Anterior cingulate cortex (tissue), 58 donors: ENCODE data around the gene UQCR11.

Experiments used
- DNase-seq, 58 donors: peaks; one replicate each; lab custom pipeline; 2025; lab: John Stamatoyannopoulos, UW

UQCR11 gene

DNA sequence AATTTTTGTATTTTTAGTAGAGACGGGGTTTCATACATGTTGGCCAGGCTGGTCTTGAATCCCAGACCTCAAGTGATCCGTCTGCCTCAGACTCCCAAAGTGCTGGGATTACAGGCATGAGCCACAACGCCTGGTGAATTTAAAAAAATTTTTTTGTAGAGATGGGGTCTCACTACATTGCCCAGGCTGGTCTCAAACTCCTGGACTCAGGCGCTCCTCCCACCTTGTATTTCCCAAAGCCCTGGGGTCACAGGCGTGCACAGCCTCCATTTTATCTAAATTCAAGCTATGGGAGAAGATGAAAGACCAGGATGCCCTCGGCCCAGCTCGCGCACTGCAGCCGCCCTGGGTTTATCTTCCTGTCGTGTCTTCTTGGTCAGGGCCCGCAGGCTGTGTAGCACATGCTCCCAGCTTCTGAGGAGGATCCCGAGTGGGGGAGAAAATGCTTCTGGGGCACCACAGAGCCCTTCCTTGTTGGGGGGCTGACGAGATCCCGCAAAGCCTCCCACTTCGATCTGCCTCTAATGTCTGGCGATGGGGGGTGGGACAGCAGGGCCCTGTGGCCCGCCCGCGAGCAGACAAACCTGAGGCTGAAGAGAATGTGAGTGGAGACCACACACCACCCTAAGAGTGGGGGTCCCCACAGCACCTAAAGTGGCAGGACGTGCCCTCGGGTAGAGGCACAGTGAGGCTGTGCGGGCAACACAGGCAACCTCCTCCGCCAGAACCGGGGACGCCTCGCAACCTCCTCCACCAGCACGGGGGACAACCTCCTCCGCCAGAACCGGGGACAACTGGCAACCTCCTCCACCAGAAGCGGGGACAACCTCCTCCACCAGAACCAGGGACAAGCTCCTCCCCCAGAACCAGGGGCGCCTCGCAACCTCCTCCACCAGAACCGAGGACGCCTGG is 31.3 kb upstream of the UQCR11 start:
- no peak for DNase-seq

DNA sequence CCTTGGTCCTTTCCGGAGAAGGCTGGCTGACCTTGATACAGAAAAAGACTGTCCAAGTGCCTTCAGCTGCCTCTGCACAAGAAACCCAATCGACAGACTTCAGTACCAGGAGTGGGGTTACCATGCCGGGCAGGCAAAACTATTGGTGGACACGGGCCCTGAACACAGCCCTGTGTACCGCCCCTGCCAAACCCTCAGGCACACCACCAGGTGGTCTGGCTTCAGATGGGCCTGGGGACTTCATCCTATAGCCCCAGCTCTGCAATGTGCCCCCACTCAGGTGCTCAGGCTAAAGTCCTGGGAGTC is 29.6 kb upstream of the UQCR11 start:
- no peak for DNase-seq

DNA sequence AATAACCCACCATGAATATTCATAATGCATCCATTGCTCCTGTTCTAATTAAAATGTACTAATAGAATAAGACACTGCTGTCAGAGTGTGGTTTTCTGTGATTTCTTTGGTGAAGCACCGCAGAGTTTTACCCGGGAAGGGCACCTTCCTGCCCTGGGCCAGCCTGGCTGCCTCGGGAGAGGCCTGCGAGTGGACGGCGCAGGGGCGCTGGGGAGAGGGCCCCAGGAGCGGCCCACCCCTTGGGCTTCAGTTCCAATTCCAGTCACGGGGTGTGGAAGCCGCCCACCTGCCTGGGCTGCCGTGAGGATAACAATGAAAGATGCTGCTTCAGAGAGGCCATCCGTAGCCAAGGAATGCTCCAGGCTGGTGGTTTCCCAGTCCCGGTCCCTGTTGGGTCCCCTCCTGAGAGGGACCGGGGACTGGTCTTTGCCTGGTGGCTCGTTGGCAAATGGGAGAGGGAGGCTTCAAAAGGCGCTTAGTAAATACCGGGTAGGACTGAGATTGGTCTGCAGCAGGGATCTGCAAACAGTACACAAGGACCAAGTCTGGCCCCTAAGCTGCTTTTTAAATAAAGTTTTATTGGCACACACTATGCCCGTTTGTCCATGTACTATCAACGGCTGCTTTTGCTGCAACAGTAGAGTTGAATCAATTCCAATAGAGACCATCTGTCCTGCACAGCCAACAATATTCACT is 29.1 kb upstream of the UQCR11 start:
- no peak for DNase-seq

DNA sequence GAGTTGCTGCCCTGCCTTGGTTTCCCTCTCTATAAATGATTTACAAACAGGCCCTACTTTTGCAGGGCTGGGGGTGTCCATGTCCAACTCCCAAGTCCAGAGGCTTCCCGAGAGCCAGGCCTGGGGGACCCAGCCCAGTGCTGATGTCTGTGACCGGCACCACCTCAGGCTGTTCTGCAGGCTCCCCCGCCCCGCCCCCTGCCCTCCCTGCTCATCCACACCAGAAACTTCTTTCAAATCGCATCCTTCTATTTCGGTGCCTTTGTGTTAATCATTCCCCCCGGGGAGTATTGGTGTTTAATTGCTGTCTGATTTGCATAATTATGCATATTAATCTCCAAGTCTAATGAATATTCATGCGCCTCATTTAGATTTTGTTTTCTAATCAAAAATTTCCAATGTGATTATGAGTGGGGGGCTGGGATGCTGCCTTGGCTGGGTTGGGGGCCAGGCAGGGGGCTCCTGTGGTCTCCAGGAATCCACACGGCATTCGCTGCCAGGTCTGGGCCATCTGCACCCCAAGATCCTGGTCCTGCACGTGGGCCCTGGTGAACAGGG is 28.1 kb upstream of the UQCR11 start:
- no peak for DNase-seq

DNA sequence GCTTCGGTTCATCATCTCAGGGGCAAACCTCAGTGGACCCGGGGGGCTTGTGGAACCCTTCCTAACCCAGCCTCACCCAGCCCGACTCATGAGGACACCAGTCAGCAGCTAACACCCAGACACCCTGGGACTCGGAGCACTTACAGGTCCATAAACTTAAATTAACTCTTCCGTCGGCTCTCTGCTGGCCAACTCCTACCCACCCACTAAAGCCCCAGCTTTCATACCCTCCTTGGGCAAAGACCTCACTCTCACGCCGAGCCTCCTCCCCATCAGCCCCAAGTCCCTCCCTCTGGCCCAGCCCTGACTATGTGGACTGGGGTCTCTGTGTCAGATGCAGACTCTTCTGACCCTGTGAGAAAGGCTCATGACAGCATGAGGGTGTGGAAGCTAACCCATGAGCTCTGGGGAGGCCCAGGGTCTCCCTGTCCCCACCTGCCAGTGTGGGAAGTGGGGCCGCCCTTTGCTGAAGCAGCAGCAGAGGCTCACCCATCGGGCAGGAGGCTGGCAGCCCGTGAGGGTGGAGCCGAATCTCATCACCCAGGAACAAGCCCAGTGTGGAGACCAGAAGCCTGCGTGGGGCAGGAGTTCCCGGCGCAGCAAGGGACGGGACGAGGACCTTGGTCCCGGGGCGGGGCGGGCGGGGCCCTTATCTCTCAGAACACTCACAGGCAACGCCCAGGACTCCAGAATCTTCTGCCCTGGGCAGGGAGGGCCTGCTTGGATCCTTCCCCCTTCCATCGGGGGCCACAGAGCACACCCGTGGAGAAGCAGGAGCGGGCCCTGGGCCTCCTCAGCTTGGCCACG is 27.4 kb upstream of the UQCR11 start:
- no peak for DNase-seq

DNA sequence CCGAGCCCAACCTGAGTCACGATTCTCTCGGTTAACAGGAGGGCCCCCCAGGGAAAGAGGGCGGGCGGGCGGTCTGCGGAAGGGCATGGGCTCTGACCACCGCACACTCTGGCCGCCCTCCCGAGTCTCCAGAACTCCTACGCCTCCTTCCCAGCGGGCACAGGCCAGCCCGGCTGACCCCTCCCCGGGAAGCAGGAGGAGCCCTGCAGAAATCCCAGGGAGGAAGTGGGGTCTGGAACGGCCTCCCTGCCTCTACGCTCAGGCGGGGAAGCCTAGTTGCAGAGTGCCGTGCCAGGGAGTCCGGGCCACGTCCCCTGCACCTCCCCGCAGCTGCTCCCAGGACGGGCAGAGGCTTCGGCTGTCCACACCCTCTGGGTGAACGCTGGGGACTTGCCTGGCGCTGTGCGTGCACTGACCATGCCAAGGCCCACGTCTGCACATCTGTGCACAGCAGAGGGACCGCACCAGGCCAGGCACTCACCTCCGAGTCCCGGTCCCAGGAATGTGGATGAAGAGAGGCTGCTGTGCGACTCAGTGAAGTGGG is 26.4 kb upstream of the UQCR11 start:
- DNase-seq: no peak

DNA sequence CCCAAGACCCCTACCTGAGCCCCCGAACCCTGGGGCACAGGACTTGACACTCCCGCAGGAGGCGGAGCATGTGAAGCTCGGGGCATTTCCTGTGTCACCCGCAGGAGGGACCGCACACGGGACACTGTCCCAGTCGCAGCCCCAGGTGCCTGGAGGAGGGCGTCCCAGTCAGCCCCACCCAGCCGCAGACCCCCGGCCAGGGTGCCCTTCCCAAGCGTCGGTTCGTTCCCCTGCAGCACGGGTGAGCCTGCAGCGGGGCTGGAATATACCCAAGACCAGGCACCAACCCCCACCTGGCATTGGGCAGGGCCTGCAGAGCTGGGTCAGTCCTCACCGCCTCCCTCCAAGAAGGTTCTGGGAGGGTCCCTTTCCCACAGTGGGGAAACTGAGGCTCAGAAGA is 25.5 kb upstream of the UQCR11 start:
- DNase-seq: no peak

DNA sequence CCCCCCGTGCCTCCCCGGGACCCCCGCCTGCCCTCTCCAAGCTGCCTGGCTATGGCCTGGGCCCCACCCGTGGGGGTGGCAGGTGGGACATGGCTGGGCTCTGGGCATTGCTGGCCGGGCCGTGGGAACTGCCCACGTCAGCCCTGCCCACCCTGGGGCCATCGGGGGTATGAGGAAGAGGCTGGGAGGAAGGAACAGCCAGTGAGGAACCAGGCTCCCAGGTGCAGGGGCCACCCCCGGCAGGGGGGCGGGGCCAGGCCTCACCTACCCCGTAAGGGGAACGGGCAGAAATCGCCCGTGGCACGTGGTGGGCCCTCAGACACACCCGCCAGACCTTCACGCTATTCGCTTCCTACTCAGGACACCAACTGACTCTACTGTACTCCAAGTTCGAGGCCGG is 24.8 kb upstream of the UQCR11 start:
- no peak for DNase-seq

DNA sequence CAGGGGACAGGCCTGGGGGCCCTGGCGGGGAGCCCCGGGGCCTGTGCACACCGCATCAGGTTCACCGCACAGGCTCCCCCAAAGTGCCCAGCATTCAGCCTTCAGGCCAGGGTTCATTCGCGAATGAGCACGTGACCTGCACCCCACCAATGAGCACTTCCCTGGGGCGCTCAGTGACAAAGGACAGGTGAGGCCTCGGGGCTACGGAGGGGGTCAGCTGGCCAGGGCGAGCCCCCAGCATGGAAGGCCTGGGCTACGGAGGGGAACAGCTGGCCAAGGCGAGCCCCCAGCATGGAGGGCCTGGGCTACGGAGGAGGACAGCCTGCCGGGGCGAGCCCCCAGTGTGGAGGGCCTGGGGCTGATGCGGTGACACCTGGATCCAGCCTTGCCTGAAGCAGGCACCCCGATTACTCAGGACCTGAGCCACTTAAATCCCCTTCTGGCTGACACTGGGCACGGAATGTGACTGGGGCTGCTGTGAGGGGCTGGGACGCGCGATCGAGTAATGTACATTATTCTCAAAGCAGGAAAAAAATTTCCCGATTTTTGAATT is 24.1 kb upstream of the UQCR11 start:
- no peak for DNase-seq

DNA sequence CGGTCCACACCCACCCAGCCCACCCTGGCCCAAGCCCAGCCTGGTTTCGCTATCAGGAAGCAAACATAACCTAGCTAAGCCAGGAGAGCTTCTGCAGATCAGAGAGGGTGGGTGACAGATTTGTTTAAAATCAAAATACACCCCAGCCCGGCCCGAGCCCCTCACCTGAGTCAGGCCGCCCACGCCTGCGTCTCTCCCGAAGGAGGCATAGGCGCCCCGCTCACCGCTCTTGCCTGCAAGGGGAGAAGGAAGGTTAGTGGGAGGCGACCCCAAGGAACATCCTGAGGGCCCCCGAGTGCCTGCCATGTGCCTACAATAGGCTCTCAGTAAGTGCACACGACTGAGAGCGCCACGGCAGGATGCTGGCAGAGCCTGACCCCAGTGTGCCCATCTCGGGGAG is 21.9 kb upstream of the UQCR11 start:
- no peak for DNase-seq

DNA sequence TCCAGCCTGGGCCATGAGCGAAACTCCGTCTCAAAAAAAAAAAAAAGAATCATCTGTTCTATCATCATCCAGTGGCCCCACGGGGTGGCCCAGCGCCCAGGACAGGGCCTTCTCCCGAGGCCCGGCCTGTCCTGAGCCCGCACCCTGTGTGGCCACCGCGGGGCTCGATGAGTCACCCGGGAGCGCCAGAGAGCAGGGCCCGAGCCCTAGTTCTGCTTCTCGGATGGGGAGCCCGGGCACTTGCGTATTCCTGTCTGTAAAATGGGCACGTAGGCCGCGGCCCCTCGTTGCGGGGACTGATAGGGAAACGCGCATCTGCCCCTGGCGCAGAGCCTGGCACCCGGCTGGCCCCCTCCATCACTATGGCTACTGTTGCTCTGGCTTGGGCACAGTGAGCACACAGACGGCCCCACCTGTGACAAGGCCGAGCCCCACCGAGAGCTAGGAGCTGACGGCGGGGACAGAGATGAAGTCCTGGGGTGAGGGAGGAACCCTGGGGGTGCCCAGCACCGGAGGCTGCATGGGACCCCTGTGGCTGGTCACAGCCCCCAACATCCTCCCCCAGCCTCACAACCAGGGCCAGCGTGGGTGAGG is 21.3 kb upstream of the UQCR11 start:
- no peak for DNase-seq

DNA sequence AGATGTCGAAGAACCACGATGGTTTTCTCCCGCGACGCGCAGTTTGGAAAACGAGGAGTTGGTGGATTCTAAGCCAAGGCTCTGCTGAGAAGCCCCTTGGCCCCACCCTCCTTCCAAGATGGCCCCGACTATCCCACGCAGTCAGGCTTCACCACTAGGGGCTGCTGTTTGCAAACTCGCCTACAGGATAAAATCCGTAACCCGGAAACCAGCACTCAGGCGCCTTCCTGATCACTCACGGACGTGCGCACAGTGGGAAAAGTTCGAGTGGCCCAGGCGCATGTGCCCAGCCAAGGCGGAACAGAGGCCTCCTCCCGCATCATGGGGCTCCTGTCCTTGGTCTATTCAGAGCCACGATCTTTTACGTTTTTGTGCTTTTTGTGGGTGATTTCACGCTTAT is 19.2 kb upstream of the UQCR11 start:
- DNase-seq: peak in 41 of 58 donors; percentile 4 to 60 (median 24)

DNA sequence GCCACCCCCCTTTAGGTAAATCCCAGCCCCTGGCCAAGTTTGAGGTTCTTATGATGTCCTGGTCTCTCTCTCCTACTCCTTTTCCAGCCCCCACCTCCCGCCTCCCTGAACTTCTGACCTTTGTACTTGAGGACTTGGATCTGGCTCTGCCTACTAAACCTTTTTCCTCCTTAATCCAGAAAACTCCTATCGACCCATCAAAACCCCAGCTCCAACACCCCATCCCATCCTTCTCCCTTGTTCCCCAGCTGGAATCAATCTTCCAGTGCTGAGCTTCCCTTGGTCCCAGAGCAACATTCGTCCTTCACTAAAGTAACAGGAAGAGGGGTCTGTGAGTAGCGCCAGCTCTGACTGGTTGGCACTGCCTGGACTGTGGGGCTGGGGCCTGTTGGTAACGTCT is 17.3 kb upstream of the UQCR11 start:
- DNase-seq: no peak

DNA sequence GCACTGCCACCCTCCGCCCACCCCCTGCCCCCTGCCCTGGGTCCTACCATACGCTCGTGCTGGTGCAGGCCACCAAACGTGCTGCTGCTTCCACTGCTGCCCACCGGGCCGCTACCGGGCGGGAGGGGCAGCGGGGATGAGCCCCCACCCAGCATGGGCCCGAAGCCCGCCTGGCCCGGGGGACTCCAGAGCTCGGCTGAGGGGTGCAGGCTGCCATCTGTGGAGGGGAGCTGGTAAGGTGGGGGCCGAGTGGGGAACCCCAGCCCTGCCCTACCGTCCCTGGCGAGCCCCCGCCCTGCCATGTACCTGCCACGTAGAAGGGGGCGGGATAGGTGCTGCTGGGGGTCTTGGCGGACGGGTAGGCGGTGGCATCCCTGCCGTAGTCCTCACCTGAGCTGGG is 16.7 kb upstream of the UQCR11 start:
- no peak for DNase-seq

DNA sequence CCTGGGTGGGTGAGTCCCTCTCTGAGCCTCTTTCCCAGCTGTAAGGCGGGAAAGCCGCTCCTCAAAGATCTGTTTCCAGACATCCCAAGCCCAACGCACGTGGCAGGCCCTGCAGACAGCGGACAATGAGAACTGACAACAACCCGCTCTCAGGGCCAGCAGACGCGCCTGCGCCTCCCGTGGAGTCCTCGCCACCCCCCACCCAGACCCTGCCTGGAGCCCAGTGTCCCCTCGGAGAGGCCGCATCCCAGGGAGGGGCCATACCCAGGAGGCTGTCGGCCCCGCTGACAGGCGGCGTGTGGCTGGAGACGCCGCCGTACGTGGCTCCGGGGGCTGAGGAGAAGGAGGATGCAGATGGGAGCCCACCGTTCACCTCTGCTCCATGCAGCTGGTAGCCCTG is 16.3 kb upstream of the UQCR11 start:
- no peak for DNase-seq

DNA sequence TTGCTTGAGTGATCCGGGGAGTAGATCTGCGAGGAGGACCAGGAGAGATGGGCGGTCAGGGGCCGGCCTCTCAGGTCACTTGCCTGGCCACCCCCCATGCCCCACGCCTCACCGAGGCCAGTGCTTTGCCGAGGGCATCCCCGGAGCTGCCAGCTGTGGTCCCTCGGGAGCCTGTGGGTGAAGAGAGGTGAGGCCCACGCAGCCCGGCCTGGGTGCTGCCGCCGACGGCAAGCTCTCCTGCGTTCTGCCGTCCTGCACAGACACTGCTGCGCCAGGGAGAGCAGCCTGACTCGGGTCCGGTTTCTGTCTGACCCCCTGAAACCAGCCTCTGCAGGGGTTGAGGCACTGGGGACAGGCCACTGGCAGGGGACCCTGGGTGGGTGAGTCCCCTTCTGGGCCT is 15.8 kb upstream of the UQCR11 start:
- no peak for DNase-seq

DNA sequence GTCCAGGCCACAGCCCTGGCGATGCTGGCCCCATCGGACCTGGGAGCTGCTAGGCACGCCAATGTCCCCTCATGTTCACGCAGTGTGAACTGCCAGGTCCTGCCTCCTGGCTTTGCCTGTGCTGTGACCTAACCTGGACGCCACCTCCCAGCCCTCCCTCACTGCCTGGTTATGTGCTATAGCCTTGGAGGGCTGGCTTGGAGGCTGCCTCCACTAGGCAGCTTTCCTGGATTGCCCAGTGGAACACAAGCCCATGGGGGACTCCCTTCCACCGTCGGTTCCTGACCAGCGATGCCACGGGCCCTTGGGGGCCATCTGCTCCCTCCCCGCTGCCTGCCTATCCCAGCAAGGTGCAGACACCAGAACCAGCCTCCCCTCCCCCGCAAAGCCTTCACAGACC is 15.2 kb upstream of the UQCR11 start:
- DNase-seq: no peak

DNA sequence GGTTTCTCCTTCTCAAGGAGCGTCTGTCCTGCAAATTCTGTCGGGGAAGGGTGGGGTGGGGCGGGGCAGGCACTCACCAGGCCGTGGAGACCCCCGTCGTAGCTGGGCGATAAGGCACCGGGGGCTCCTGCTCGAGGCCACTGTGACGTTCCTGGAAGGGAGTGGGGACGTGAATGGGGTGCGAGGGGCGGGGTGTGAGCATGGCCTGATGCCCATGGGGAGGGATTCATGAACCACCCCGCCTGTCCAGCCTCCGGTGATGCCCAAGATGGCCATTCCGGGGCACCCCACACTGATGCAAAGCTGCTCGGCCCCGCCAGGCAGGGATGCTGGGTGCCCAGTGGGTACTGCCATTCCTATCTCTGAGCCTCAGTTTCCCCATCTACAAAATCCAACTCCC is 14.4 kb upstream of the UQCR11 start:
- no peak for DNase-seq

DNA sequence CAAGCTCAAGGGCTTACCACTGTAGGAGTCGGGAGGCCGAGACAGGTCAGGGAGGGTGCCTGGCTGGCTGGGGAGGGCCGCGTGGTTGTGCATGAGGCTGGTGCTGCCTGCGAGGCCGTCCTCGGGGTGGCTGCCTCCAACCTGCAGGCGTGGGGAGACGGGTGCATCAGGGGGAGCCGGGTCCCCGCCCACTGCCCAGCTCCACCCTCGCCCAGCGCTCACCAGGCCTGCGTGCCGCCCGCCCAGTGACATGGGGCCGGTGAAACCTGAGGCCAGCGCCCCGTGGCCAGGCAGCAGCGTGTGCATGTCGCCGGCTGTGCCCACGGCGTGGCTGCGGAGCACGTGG is 13.8 kb upstream of the UQCR11 start:
- DNase-seq: no peak
